Adipocyte (in vitro differentiated cells): Measurements from ENCODE around the gene ABCF2.
A peak's percentile ranks its signal among the peaks of the same experiment; 100 is the strongest.

ENCODE experiments used
- DNase-seq: peaks from one replicate; pipeline ENCODE4 v3.0.0-alpha.2; 2015; ENCODE audit warnings: low read depth
- H3K27me3 ChIP-seq: replicated peaks from 2 replicates; pipeline ENCODE4 v1.7.0; 2013; ENCODE audit warnings: mild to moderate bottlenecking, low read length, moderate library complexity; ENCODE audit not compliant: control insufficient read depth, insufficient read depth
- H3K36me3 ChIP-seq: 2 replicates; pipeline ENCODE4 v1.7.0; 2013; ENCODE audit warnings: low read length, mild to moderate bottlenecking, moderate library complexity; ENCODE audit not compliant: control insufficient read depth, insufficient read depth, severe bottlenecking
- H3K4me1 ChIP-seq: 2 replicates; pipeline ENCODE4 v1.7.0; 2013; ENCODE audit warnings: mild to moderate bottlenecking, low read length, moderate library complexity; ENCODE audit not compliant: control insufficient read depth, insufficient read depth
- H3K4me3 ChIP-seq: 2 replicates; pipeline ENCODE4 v1.7.0; 2013; ENCODE audit warnings: mild to moderate bottlenecking, low read length, moderate library complexity
- H3K9ac ChIP-seq: 2 replicates; pipeline ENCODE4 v1.7.0; 2013; ENCODE audit warnings: mild to moderate bottlenecking, low read length, moderate library complexity
- H3K9me3 ChIP-seq: 2 replicates; pipeline ENCODE4 v1.7.0; 2013; ENCODE audit warnings: mild to moderate bottlenecking, low read length, moderate library complexity; ENCODE audit not compliant: control insufficient read depth

The ABCF2 gene

DNA sequence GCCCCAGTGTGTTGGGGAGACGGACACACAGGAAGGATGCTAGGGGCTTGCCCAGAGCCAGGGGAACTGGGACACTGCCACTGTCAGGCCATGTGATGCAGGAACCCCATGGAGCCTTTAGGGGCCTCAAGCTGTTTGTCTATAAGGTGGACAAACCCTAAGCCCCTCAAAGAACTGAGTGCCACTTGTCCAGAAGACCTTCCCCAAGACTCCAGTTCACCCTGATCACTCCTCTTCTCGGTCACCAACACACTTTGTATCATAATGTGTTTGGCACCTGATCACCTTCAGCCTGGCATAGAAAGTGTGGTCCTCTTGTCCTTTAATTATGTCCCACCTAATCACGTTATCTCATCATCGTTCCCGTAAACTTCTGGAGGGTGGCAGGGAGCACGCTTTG, 17.4 kb downstream of the ABCF2 start:
- H3K4me3 ChIP-seq = no peak overlapping the region

GRCh38 chr7:151208253-151208862, 18.6 kb downstream of the ABCF2 start:
- Histone ChIP-seq H3K27me3 (peaks cover 44% of the 10 kb centered on the region), H3K9me3 (no peaks in the 10 kb centered on the region), H3K4me3 (no peak overlapping the region), H3K4me1 (no peaks in the 10 kb centered on the region), H3K9ac (no peak overlapping the region), H3K36me3 (peaks cover 8% of the 10 kb centered on the region)
- no peak for DNase-seq

More for the DNA sequence above, 17.4 kb downstream of the ABCF2 start:
- Histone ChIP-seq H3K4me1 (no peaks in the 10 kb centered on the region), H3K36me3 (peaks cover 20% of the 10 kb centered on the region), H3K27me3 (peaks cover 32% of the 10 kb centered on the region), H3K9ac (no peak overlapping the region), H3K9me3 (no peaks in the 10 kb centered on the region)
- no peak for DNase-seq

- Histone ChIP-seq H3K9me3 (no peaks in the 10 kb centered on the region), H3K4me1 (no peaks in the 10 kb centered on the region), H3K27me3 (peaks cover 50% of the 10 kb centered on the region), H3K4me3 (no peak overlapping the region), H3K36me3 (peaks cover 3% of the 10 kb centered on the region), H3K9ac (no peak overlapping the region)
- no peak for DNase-seq
Observed at GRCh38 chr7:151207804-151208203, 19.2 kb downstream of the ABCF2 start.

DNA sequence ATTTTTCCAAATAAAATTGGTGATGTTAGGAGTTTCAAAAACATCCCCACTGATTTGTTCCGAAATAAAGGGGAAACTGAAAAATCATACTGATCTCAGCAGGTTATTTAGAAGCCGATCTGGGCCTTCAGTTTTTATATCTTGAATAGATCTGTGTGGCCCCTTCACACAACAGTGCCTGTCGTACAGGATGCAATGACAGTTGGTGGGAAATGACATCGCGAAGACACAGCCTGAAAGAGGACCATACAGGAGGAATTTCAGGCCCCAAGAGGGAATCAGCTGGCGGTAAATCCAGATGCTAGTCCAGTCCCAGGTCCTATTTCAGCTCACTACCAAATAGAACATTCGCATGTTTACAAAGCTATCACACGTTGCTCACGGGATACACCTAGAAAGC, 19.7 kb downstream of the ABCF2 start:
- H3K4me1 ChIP-seq = no peaks in the 10 kb centered on the region
- DNase-seq = no peak
- peaks cover 55% of the 10 kb centered on the region for H3K27me3 ChIP-seq
- H3K36me3 ChIP-seq = peaks cover 3% of the 10 kb centered on the region
- no peaks in the 10 kb centered on the region for H3K9me3 ChIP-seq
- H3K4me3 ChIP-seq = no peak overlapping the region
- H3K9ac ChIP-seq = no peak overlapping the region

DNA sequence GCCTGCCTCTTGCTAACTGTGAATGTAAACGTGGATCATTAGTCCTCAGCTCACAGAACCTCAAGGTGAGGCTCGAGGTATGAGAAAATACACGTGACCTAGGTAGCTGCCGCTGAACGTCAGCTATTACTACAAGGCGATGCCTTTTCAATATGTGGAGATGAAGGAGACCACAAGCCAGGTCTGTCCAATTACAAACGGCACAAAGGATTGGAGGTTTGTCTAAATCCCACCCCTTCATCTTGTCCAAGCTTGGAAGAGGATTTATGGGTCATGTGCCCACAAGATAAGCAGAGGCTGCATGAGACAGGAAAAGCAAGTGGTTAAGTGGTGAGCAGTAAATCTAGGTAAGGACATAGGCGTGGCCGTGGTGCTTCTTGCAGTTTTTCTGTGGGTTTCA, 20.1 kb downstream of the ABCF2 start:
- Histone ChIP-seq H3K27me3 (peaks cover 59% of the 10 kb centered on the region), H3K36me3 (peaks cover under 1% of the 10 kb centered on the region), H3K9ac (no peak overlapping the region), H3K4me3 (no peak overlapping the region), H3K4me1 (no peaks in the 10 kb centered on the region), H3K9me3 (no peaks in the 10 kb centered on the region)
- no peak for DNase-seq

DNA sequence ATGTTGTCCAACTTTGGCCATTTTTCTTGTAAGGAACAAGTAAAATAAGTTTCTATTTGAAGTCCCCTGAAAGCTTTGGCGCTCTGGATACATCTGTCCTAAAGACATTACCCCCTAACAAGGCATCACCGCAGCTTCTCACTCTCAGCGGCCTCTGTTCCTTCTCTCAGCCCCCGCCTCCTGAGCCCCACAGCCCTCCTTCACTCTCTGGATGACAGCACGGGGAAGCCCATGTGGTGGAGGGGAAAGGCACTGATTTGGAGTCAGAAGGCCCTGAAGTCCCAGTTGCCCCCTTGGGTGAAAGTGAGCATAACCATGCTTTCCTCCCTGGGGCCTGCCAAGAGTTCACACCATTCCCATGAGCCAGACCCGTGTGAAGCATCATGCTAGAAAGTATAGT, 21.3 kb downstream of the ABCF2 start:
- no peak overlapping the region for H3K4me3 ChIP-seq
- H3K27me3 ChIP-seq = peaks cover 69% of the 10 kb centered on the region
- no peaks in the 10 kb centered on the region for H3K36me3 ChIP-seq
- no peaks in the 10 kb centered on the region for H3K4me1 ChIP-seq
- H3K9ac ChIP-seq = no peak overlapping the region
- DNase-seq = no peak
- no peaks in the 10 kb centered on the region for H3K9me3 ChIP-seq

DNA sequence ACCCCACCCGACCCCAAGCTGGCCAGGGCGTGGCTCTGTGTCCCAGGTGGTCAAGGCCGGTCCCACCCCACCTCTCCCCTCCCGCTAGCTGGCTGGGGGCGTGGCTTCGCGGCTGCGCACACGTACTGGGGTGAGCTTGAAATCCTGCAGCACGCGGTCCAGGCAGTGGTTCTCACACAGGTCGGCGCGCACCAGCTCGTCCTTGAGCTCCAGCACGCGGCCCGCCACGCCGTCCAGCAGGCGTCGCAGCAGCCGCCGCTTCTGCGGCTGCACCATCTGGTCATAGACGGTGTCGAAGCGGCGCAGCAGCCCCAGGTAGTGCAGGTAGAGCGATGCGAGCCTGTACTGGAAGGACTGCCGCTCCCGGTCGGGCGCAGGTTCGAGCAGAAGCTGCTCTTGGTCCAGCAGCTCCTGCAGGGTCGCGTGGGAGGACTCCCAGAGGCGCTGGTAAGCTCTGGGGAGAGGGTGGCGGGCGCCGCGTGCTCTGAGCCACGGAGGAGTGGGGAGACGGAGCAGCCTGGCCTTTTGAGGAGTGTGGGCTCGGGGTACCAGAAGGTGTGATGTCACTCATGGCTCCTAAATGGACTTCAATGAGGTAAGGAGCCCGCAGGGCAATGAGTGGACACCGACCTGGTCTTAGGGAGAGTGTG, 22.5 kb downstream of the ABCF2 start:
- Histone ChIP-seq H3K4me1 (peaks cover 6% of the 10 kb centered on the region), H3K36me3 (no peaks in the 10 kb centered on the region), H3K27me3 (peaks cover 71% of the 10 kb centered on the region), H3K9me3 (no peaks in the 10 kb centered on the region), H3K9ac (no peak overlapping the region), H3K4me3 (no peak overlapping the region)
- DNase-seq = no peak

DNA sequence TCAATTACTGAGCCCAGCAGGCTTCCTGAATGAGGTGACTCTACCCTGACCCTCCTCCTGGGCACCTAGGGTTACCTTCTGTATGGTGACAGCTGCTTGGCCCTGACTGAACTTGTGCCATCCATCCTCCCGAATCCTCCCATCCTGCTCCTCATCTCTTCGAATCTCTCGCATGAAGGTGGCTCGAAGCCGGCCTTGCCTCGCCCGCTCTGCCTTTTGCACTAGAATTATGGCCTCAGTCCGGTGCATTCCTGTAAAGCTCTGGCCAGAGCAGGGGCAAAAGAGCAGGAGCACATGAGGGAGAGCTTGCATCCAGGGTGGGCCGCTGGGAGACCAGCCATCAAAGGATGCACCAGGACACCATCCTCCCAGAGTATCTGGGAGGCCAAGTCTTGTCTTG, 24.2 kb downstream of the ABCF2 start:
- Histone ChIP-seq H3K27me3 (peaks cover 77% of the 10 kb centered on the region), H3K4me3 (no peak overlapping the region)
- no peak for DNase-seq

DNA sequence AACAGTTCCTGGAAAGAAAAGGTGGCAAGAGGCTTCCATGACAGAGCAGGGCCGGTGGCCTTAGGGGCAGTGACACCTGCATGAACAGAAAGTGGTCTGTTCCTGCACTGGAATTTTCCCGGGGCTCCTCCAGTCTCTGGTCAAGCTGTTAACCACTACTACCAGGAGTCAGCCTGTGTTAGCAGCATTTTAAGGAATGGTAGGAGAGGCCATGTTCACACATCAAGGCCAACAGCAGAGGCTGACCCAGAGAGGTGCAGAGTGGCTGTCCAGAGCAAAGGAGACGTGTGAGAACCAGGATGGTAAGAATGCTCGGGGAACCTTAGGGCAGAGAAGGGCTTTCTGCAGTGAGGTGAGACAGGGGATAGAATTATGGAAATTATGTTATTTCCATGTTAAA, 25.3 kb downstream of the ABCF2 start:
- no peak overlapping the region for H3K4me3 ChIP-seq
- H3K27me3 ChIP-seq = peaks cover 76% of the 10 kb centered on the region

More for the DNA sequence above, 24.2 kb downstream of the ABCF2 start:
- no peak overlapping the region for H3K9ac ChIP-seq
- peaks cover 8% of the 10 kb centered on the region for H3K4me1 ChIP-seq
- no peaks in the 10 kb centered on the region for H3K36me3 ChIP-seq
- no peaks in the 10 kb centered on the region for H3K9me3 ChIP-seq

GRCh38 chr7:151201344-151201743, 25.7 kb downstream of the ABCF2 start:
- peaks cover 8% of the 10 kb centered on the region for H3K4me1 ChIP-seq
- no peak overlapping the region for H3K4me3 ChIP-seq
- H3K27me3 ChIP-seq = peaks cover 78% of the 10 kb centered on the region
- no peak overlapping the region for H3K9ac ChIP-seq
- no peaks in the 10 kb centered on the region for H3K9me3 ChIP-seq
- H3K36me3 ChIP-seq = no peaks in the 10 kb centered on the region
- no peak for DNase-seq

More for the DNA sequence above, 25.3 kb downstream of the ABCF2 start:
- Histone ChIP-seq H3K9me3 (no peaks in the 10 kb centered on the region), H3K36me3 (no peaks in the 10 kb centered on the region), H3K9ac (no peak overlapping the region), H3K4me1 (peaks cover 8% of the 10 kb centered on the region)
- no peak for DNase-seq

- Histone ChIP-seq H3K4me3 (no peak overlapping the region), H3K9ac (peak overlapping the region; percentile 34), H3K36me3 (no peaks in the 10 kb centered on the region), H3K4me1 (peaks cover 8% of the 10 kb centered on the region), H3K27me3 (peaks cover 74% of the 10 kb centered on the region), H3K9me3 (no peaks in the 10 kb centered on the region)
- DNase-seq = no peak
Observed at GRCh38 chr7:151198945-151199848, 27.8 kb downstream of the ABCF2 start.
